IPS-18a (cell line): ENCODE results near the gene KLF6.

Experiments
- H3K27ac ChIP-seq: one replicate; pipeline ENCODE4 v1.5.1; 2013; ENCODE audit warnings: low read length
- H3K27me3 ChIP-seq: one replicate; pipeline ENCODE4 v1.6.1; 2013; ENCODE audit warnings: mild to moderate bottlenecking, low read length; ENCODE audit not compliant: control insufficient read depth, insufficient read depth
- H3K36me3 ChIP-seq: one replicate; pipeline ENCODE4 v1.6.1; 2013; ENCODE audit warnings: low read depth, low read length; ENCODE audit not compliant: control insufficient read depth
- H3K4me1 ChIP-seq: one replicate; pipeline ENCODE4 v1.6.1; 2013; ENCODE audit warnings: low read depth, low read length; ENCODE audit not compliant: control insufficient read depth
- H3K4me3 ChIP-seq: one replicate; pipeline ENCODE4 v1.5.1; 2013; ENCODE audit warnings: low read length
- H3K9ac ChIP-seq: one replicate; pipeline ENCODE4 v1.6.1; 2013; ENCODE audit warnings: mild to moderate bottlenecking, low read length, moderate library complexity
- H3K9me3 ChIP-seq: one replicate; pipeline ENCODE4 v1.6.1; 2013; ENCODE audit warnings: low read depth, low read length; ENCODE audit not compliant: control insufficient read depth

Gene KLF6

DNA sequence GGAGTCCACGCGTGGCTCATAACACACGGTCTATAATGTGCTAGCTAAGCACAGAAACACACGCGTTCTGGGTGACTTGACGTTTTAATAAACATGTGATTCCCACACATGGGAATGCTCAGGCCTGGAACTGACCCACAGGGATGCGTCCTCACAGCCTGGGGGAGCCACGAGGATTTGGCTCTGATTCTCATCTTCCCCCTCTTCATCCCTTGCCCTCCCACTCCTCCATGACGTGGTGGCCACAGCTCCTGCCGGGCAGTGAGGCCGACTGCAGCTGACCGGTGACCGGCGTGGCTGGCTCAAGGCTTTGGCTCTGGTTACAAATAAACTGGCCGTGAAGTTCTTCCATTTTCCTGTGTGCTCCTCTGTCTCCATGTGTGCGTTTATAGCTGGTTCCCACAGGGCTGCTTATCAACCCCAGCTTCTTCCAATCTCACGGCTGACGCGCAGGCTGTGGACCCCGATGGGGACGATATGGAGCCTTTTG lies 40.9 kb upstream of the KLF6 start:
- Histone ChIP-seq H3K27me3 (no peaks in the 10 kb centered on the region), H3K4me1 (peaks cover 13% of the 10 kb centered on the region), H3K9me3 (no peaks in the 10 kb centered on the region), H3K36me3 (no peaks in the 10 kb centered on the region), H3K9ac (no peak overlapping the region), H3K4me3 (no peak overlapping the region), H3K27ac (no peak overlapping the region)

GRCh38 chr10:3825244-3825643 lies 40.2 kb upstream of the KLF6 start:
- Histone ChIP-seq H3K9ac (no peak overlapping the region), H3K27me3 (no peaks in the 10 kb centered on the region), H3K4me1 (peaks cover 13% of the 10 kb centered on the region), H3K36me3 (no peaks in the 10 kb centered on the region), H3K27ac (no peak overlapping the region), H3K4me3 (no peak overlapping the region), H3K9me3 (no peaks in the 10 kb centered on the region)

DNA sequence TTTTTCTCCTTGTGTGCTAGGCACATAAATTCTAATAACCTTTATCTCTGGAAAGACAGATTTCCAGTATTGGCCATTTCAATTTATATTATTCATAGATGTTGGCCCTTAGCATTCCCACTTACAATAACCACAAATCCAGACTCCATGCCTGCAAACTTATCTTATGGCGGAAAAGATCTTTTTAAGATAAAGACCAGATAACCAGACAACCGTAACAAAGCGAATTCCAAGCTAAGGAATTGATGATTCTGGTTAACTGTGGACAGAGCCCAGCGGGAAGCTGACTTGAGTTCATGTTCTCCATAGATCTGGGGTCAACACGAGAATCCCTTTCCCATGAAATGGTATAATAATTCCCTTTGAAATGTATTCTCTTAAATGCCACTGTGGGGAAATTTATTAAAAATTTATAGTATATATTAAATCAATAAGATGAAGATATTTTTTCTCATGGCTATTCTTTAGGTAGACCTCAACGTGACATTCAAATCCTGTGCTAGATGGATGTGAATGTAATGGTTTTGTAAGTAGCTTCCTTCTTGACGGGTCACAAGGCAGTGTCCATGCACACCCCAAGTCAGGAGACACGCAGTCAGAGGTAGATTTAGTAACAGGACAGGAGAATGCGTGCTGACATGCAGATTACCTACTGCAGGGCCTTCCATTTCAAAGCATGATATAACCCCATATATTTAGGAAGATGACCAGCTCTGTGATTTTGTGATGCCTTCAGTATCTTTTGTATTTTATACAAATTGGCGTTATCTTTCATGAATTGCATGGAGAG lies 37.7 kb upstream of the KLF6 start:
- Histone ChIP-seq H3K4me1 (no peaks in the 10 kb centered on the region), H3K36me3 (no peaks in the 10 kb centered on the region), H3K27ac (no peak overlapping the region), H3K4me3 (no peak overlapping the region), H3K27me3 (no peaks in the 10 kb centered on the region), H3K9ac (no peak overlapping the region), H3K9me3 (no peaks in the 10 kb centered on the region)

DNA sequence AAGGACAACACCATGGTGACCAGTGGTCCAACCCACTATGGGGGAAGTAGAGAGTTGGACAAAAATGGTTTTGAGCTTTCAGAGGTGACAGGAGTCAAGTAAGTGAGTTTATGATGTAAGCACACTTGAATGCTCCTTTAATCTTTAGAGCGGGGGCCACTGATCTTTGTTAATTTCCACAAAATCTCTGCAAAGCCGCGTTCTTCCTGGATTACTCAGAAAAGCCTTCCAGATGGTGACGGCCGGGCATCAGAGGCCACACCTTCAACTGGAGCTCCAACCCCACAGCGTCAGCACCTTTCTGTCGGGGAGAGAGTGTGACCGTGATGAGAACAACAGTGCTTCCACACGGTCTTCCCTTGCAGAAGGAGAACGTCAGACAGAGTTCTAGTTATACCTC lies 35.2 kb upstream of the KLF6 start:
- H3K36me3 ChIP-seq, result no peaks in the 10 kb centered on the region
- no peak overlapping the region for H3K9ac ChIP-seq
- H3K27ac ChIP-seq, result no peak overlapping the region
- H3K27me3 ChIP-seq, result no peaks in the 10 kb centered on the region
- no peaks in the 10 kb centered on the region for H3K9me3 ChIP-seq
- no peak overlapping the region for H3K4me3 ChIP-seq
- H3K4me1 ChIP-seq, result no peaks in the 10 kb centered on the region

DNA sequence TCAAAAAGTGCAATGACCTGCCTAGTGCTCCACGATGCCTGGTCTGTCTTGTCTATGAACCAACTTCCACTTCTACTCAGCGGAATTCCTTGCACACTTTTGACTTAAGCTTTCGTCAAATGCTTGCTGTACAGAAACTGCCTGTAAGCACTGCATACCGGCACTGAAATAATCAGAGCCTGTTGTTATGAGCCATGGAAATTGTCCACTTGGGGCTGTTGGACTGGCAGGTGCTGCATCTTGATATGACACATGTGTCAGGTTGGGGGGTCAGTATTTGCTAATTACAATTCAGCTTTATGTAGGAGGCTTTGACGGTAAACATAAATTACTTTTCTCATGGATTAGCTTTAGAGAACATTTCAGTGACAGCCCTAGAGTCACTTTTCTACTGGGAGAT lies 32.0 kb upstream of the KLF6 start:
- Histone ChIP-seq H3K9me3 (no peaks in the 10 kb centered on the region), H3K4me1 (no peaks in the 10 kb centered on the region), H3K36me3 (no peaks in the 10 kb centered on the region), H3K4me3 (no peak overlapping the region), H3K27ac (no peak overlapping the region), H3K27me3 (no peaks in the 10 kb centered on the region), H3K9ac (no peak overlapping the region)

- Histone ChIP-seq H3K9me3 (no peaks in the 10 kb centered on the region), H3K4me1 (no peaks in the 10 kb centered on the region), H3K9ac (no peak overlapping the region), H3K27ac (no peak overlapping the region), H3K27me3 (no peaks in the 10 kb centered on the region), H3K36me3 (no peaks in the 10 kb centered on the region), H3K4me3 (no peak overlapping the region)
Measured at GRCh38 chr10:3814838-3815220, 29.8 kb upstream of the KLF6 start.

DNA sequence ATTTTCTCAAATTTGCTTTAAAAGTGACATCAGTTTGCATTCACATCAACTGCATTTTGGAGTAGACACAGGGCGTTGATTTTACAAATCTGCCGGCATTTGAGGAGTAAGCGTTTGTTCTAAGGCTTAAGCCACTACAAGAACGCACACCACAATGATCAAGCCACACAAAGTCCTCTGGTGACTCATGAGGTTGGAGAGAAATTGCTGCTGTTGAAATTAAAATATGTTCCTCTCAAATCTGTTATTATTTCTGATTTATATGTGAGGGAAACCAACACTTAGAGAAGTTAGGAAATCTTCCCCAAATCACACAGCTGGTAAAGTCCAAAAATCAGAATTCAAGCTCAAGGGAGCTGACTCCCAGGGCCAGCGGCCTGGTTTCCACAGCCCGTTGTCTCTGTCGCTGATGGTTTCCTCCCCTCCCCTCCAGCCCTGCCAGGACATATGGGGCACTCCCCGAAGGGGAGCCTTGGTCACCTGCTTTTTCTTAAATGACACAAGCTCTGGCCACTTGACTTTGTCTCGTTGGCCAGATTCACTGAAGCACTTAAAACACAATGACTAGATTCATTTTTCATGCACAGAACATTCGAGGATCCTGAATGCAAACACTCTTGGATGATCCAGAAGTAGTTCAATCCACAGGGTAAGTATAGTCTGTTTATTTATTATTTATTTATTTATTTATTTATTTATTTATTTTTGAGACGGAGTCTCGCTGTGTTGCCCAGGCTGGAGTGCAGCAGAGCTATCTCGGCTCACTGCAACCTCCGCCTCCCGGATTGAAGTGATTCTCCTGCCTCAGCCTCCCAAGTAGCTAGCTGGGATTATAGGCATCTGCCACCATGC lies 29.2 kb upstream of the KLF6 start:
- H3K27ac ChIP-seq, result no peak overlapping the region
- H3K27me3 ChIP-seq, result no peaks in the 10 kb centered on the region
- no peak overlapping the region for H3K9ac ChIP-seq
- H3K9me3 ChIP-seq, result no peaks in the 10 kb centered on the region
- H3K36me3 ChIP-seq, result no peaks in the 10 kb centered on the region
- no peak overlapping the region for H3K4me3 ChIP-seq
- no peaks in the 10 kb centered on the region for H3K4me1 ChIP-seq

DNA sequence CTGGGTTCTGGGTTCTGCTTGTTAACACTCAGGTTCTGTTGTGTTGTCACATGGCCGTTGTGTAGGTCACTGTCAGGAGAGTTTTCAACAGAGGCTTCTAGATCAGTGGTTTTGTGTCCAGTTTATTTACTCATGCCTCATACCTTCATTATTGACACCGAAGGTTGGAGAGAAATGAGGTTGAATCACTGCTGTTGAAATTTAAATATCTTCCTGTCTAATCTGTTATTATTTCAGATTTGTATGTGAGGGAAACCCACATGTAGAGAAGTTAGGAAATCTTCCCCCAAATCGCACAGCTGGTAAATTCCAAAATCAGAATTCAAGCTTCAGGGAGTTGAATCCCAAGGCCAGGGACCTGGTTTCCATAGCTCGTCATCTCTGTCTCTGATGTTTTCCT lies 28.3 kb upstream of the KLF6 start:
- H3K4me1 ChIP-seq, result no peaks in the 10 kb centered on the region
- no peak overlapping the region for H3K4me3 ChIP-seq
- H3K9ac ChIP-seq, result no peak overlapping the region
- no peak overlapping the region for H3K27ac ChIP-seq
- H3K36me3 ChIP-seq, result no peaks in the 10 kb centered on the region
- H3K9me3 ChIP-seq, result no peaks in the 10 kb centered on the region
- H3K27me3 ChIP-seq, result no peaks in the 10 kb centered on the region

GRCh38 chr10:3812141-3812540 lies 27.1 kb upstream of the KLF6 start:
- no peaks in the 10 kb centered on the region for H3K27me3 ChIP-seq
- no peaks in the 10 kb centered on the region for H3K4me1 ChIP-seq
- no peak overlapping the region for H3K9ac ChIP-seq
- H3K9me3 ChIP-seq, result no peaks in the 10 kb centered on the region
- H3K4me3 ChIP-seq, result no peak overlapping the region
- no peaks in the 10 kb centered on the region for H3K36me3 ChIP-seq
- H3K27ac ChIP-seq, result no peak overlapping the region

- H3K27me3 ChIP-seq, result no peaks in the 10 kb centered on the region
- peaks cover under 1% of the 10 kb centered on the region for H3K4me1 ChIP-seq
- no peaks in the 10 kb centered on the region for H3K9me3 ChIP-seq
- H3K36me3 ChIP-seq, result no peaks in the 10 kb centered on the region
- no peak overlapping the region for H3K27ac ChIP-seq
- no peak overlapping the region for H3K4me3 ChIP-seq
- H3K9ac ChIP-seq, result no peak overlapping the region
Measured at GRCh38 chr10:3811291-3811870, 26.4 kb upstream of the KLF6 start.

- H3K9ac ChIP-seq, result no peak overlapping the region
- H3K27me3 ChIP-seq, result no peaks in the 10 kb centered on the region
- H3K4me1 ChIP-seq, result peaks cover 5% of the 10 kb centered on the region
- H3K36me3 ChIP-seq, result no peaks in the 10 kb centered on the region
- H3K27ac ChIP-seq, result no peak overlapping the region
- H3K9me3 ChIP-seq, result no peaks in the 10 kb centered on the region
- H3K4me3 ChIP-seq, result no peak overlapping the region
Measured at GRCh38 chr10:3808689-3809199, 23.7 kb upstream of the KLF6 start.
